HG03439 (cell line): ENCODE data around the gene CCN6.

ENCODE experiments used
- ATAC-seq: cut with Tn5 transposase; IDR thresholded peaks from one replicate; pipeline ENCODE4 v1.9.1; 2021; ENCODE audit warnings: mild to moderate bottlenecking, moderate library complexity; ENCODE audit not compliant: unreplicated experiment

The CCN6 gene

GRCh38 chr6:112054001-112054400 lies at the start of gene CCN6:
TSS of gene CCN6 (plus strand) at chr6:112054104. CDS start at chr6:112054358, 254 bp downstream.
- ATAC-seq: no peak

GRCh38 chr6:112004201-112005012 lies 49.5 kb upstream of the CCN6 start:
- ATAC-seq: no peak

- ATAC-seq: no peak
These were observed 48.9 kb upstream of the CCN6 start for GRCh38 chr6:112005013-112005371.

- ATAC-seq: no peak
These were observed 46.6 kb upstream of the CCN6 start for GRCh38 chr6:112007254-112007653.

GRCh38 chr6:112007805-112008204 lies 46.1 kb upstream of the CCN6 start:
- ATAC-seq: no peak

GRCh38 chr6:112008482-112008881 lies 45.4 kb upstream of the CCN6 start:
- ATAC-seq: no peak

- ATAC-seq: no peak
These were observed 43.6 kb upstream of the CCN6 start for GRCh38 chr6:112010328-112010727.

GRCh38 chr6:112013051-112013450 lies 40.9 kb upstream of the CCN6 start:
- no peak for ATAC-seq

GRCh38 chr6:112014483-112014882 lies 39.4 kb upstream of the CCN6 start:
- no peak for ATAC-seq

- ATAC-seq: no peak
These were observed 38.2 kb upstream of the CCN6 start for GRCh38 chr6:112015725-112016124.

GRCh38 chr6:112016320-112016719 lies 37.6 kb upstream of the CCN6 start:
- ATAC-seq: no peak

GRCh38 chr6:112017169-112017568 lies 36.7 kb upstream of the CCN6 start:
- ATAC-seq: no peak

GRCh38 chr6:112017760-112018537 lies 36.0 kb upstream of the CCN6 start:
- no peak for ATAC-seq

- no peak for ATAC-seq
These were observed 35.1 kb upstream of the CCN6 start for GRCh38 chr6:112018619-112019416.

- no peak for ATAC-seq
These were observed 34.3 kb upstream of the CCN6 start for GRCh38 chr6:112019589-112019988.

- ATAC-seq: no peak
These were observed 32.1 kb upstream of the CCN6 start for GRCh38 chr6:112021691-112022310.

- ATAC-seq: no peak
These were observed 31.2 kb upstream of the CCN6 start for GRCh38 chr6:112022749-112023148.

GRCh38 chr6:112024464-112024863 lies 29.4 kb upstream of the CCN6 start:
- no peak for ATAC-seq

- ATAC-seq: no peak
These were observed 27.0 kb upstream of the CCN6 start for GRCh38 chr6:112026933-112027332.

- no peak for ATAC-seq
These were observed 25.8 kb upstream of the CCN6 start for GRCh38 chr6:112027942-112028674.
